HEK293 (cell line): ENCODE measurements around the gene GTF3C1.

Experiments
- CTCF ChIA-PET: fragments of 350-600 bp; formaldehyde crosslinking; extraction: SDS; loops from one replicate; lab custom pipeline; 2021; ENCODE audit warnings: antibody characterized with exemption; lab: Yijun Ruan, JAX
- POLR2A ChIA-PET: fragments of 300-600 bp; formaldehyde crosslinking; extraction: SDS; loops from one replicate; lab custom pipeline; 2020; ENCODE audit warnings: antibody characterized with exemption, inconsistent platforms; lab: Yijun Ruan, JAX
- H3K27ac ChIP-seq: fragments of 200-500 bp; sonication (Bioruptor generic); 2 replicates; pipeline ENCODE4 v1.5.1; 2014; ENCODE audit warnings: low read depth, low read length, control low read depth, inconsistent platforms; ENCODE audit errors: extremely low read depth
- H3K36me3 ChIP-seq, 2 experiments: fragments of 200-500 bp in 1 of 2; sonication (Bioruptor generic) in 1 of 2; 1 replicate in 1 of 2; 2 replicates in 1 of 2; pipeline ENCODE4 v1.5.1; 2014 to 2017; ENCODE audit warnings: inconsistent platforms in 2 of 2, low read length in 2 of 2; ENCODE audit not compliant: control insufficient read depth in 2 of 2, insufficient read depth in 1 of 2
- H3K4me1 ChIP-seq: fragments of 200-500 bp; sonication (Bioruptor generic); 2 replicates; pipeline ENCODE4 v1.5.1; 2014; ENCODE audit warnings: mild to moderate bottlenecking, low read length, inconsistent platforms; ENCODE audit not compliant: control insufficient read depth, insufficient read depth
- H3K4me3 ChIP-seq: 2 replicates; pipeline ENCODE4 v1.5.1; 2011; ENCODE audit warnings: low read depth, mild to moderate bottlenecking, control low read depth, low read length, moderate library complexity
- H3K9me3 ChIP-seq: fragments of 200-500 bp; sonication (Bioruptor generic); 2 replicates; pipeline ENCODE4 v1.5.1; 2014; ENCODE audit warnings: low read depth, low read length, inconsistent platforms; ENCODE audit not compliant: control insufficient read depth, insufficient read depth
- ATF2 ChIP-seq: fragments of 450-650 bp; formaldehyde crosslinking; IDR thresholded peaks from 2 replicates; pipeline ENCODE4 v1.5.1; 2016; ENCODE audit warnings: missing biosample characterization, missing genetic modification characterization, low read depth
- KLF8 ChIP-seq: fragments of 450-650 bp; formaldehyde crosslinking; IDR thresholded peaks from 2 replicates; pipeline ENCODE4 v1.5.1; 2016; ENCODE audit warnings: missing biosample characterization, missing genetic modification characterization
- RBAK ChIP-seq: fragments of 450-650 bp; formaldehyde crosslinking; IDR thresholded peaks from 2 replicates; pipeline ENCODE4 v1.5.1; 2016; ENCODE audit warnings: missing biosample characterization, missing genetic modification characterization
- WT1 ChIP-seq: fragments of 450-650 bp; formaldehyde crosslinking; IDR thresholded peaks from 2 replicates; pipeline ENCODE4 v1.5.1; 2016; ENCODE audit warnings: missing biosample characterization, missing genetic modification characterization
- YY1 ChIP-seq: fragments of 450-650 bp; formaldehyde crosslinking; IDR thresholded peaks from 2 replicates; pipeline ENCODE4 v1.5.1; 2018; ENCODE audit warnings: missing biosample characterization, missing genetic modification characterization
- ZBTB48 ChIP-seq: fragments of 450-650 bp; formaldehyde crosslinking; IDR thresholded peaks from 2 replicates; pipeline ENCODE4 v1.5.1; 2016; ENCODE audit warnings: missing biosample characterization, missing genetic modification characterization
- ZEB2 ChIP-seq: fragments of 450-650 bp; formaldehyde crosslinking; IDR thresholded peaks from 2 replicates; pipeline ENCODE4 v1.5.1; 2016; ENCODE audit warnings: missing biosample characterization, missing genetic modification characterization
- ZFP37 ChIP-seq: fragments of 450-650 bp; formaldehyde crosslinking; IDR thresholded peaks from 2 replicates; pipeline ENCODE4 v1.5.1; 2016; ENCODE audit warnings: missing biosample characterization, missing genetic modification characterization
- ZNF146 ChIP-seq: fragments of 450-650 bp; formaldehyde crosslinking; IDR thresholded peaks from 2 replicates; pipeline ENCODE4 v1.5.1; 2016; ENCODE audit warnings: missing biosample characterization, missing genetic modification characterization
- ZNF155 ChIP-seq: fragments of 450-650 bp; formaldehyde crosslinking; IDR thresholded peaks from 2 replicates; pipeline ENCODE4 v1.5.1; 2016; ENCODE audit warnings: missing biosample characterization, missing genetic modification characterization
- ZNF157 ChIP-seq: fragments of 450-650 bp; formaldehyde crosslinking; IDR thresholded peaks from 2 replicates; pipeline ENCODE4 v1.5.1; 2016; ENCODE audit warnings: missing biosample characterization, missing genetic modification characterization
- ZNF221 ChIP-seq: fragments of 450-650 bp; formaldehyde crosslinking; IDR thresholded peaks from 2 replicates; pipeline ENCODE4 v1.5.1; 2017; ENCODE audit warnings: missing biosample characterization, missing genetic modification characterization, borderline replicate concordance
- ZNF292 ChIP-seq: fragments of 450-650 bp; formaldehyde crosslinking; IDR thresholded peaks from 2 replicates; pipeline ENCODE4 v1.5.1; 2016; ENCODE audit warnings: low read depth, missing biosample characterization, missing genetic modification characterization, borderline replicate concordance
- ZNF426 ChIP-seq: fragments of 450-650 bp; formaldehyde crosslinking; IDR thresholded peaks from 2 replicates; pipeline ENCODE4 v1.5.1; 2017; ENCODE audit warnings: missing biosample characterization, missing genetic modification characterization, mild to moderate bottlenecking, inconsistent platforms, moderate library complexity
- ZNF558 ChIP-seq: fragments of 450-650 bp; formaldehyde crosslinking; IDR thresholded peaks from 2 replicates; pipeline ENCODE4 v1.5.1; 2016; ENCODE audit warnings: missing biosample characterization, missing genetic modification characterization
- ZNF837 ChIP-seq: fragments of 450-650 bp; formaldehyde crosslinking; IDR thresholded peaks from 2 replicates; pipeline ENCODE4 v1.5.1; 2016; ENCODE audit warnings: missing biosample characterization, missing genetic modification characterization
- ZXDB ChIP-seq: fragments of 450-650 bp; formaldehyde crosslinking; IDR thresholded peaks from 2 replicates; pipeline ENCODE4 v1.5.1; 2016; ENCODE audit warnings: missing biosample characterization, missing genetic modification characterization
- TF ChIP-seq, protein P1 (sequence below): fragments of 450-650 bp; IDR thresholded peaks from 2 replicates; pipeline ENCODE4 v1.5.1; 2018; ENCODE audit warnings: missing biosample characterization, mild to moderate bottlenecking, missing genetic modification characterization
- TF ChIP-seq, protein P2 (sequence below): fragments of 450-650 bp; formaldehyde crosslinking; optimal IDR thresholded peaks from 2 replicates; pipeline ENCODE3; 2016; ENCODE audit warnings: missing biosample characterization, mild to moderate bottlenecking, missing genetic modification characterization

GTF3C1 gene

GRCh38 chr16:27473101-27473900 is 76.4 kb downstream of the GTF3C1 start:
- H3K4me3 ChIP-seq, result no peak overlapping the region
- H3K36me3 ChIP-seq, result peaks cover 14 to 99% of the 10 kb centered on the region in 2 experiments; a peak in 2 of 3 replicates
- H3K4me1 ChIP-seq, result no peaks in the 10 kb centered on the region
- POLR2A ChIA-PET, result no interaction called here
- H3K27ac ChIP-seq, result no peak overlapping the region
- TF ChIP-seq ZNF837 (tag by site-specific recombination) (no peak), ATF2 (tag by site-specific recombination) (no peak), KLF8 (tag by site-specific recombination) (no peak), ZNF426 (tag by site-specific recombination) (no peak), ZNF146 (tag by site-specific recombination) (no peak), ZFP37 (tag by site-specific recombination) (no peak), YY1 (tag by site-specific recombination) (no peak), ZXDB (no peak), ZBTB48 (no peak), ZNF221 (no peak)
- no peaks in the 10 kb centered on the region for H3K9me3 ChIP-seq
- CTCF ChIA-PET, result no interaction called here

DNA sequence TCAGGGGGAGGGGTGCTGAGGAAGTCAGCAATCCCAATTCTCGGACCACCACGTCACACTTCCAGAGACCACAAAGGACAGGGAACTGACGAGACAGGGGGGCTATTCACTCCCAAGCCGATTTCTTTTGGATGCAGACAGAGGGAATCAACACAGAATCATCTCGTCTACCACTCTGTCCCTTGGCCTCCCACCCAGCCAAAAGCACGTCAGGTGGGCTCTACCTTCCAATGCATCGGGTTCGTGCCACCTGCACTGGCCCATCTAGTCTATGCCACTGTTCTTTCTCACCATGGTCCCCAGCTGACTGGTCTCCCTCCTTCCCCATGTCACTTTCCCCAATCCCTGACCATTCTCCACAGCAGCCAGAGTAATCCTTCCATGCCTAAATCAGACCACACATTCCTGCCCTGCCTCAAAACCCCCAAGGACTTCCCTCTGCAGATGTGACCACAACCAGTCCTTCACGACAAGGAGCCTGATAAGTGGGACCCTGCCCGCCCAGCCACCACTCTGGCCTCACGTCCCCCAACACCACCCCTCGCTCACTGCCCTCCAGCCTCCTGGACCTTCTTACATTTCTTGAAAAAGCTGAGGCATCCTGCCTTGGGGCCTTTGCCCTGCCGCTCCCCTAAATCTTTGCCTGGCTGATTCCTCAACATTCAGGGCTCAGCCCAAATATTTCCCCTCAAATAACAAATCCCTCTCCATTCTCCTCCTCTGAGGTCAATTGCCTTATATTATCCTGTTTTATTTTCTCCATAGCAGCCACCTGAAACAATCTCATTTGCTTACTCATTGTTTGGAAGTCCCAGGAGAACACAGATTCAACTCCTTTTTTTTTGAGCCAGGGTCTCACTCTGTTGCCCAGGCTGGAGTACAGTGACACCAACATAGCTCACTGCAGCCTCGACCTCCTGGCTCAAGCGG is 77.4 kb downstream of the GTF3C1 start:
- Histone ChIP-seq H3K9me3 (no peaks in the 10 kb centered on the region), H3K4me1 (no peaks in the 10 kb centered on the region), H3K4me3 (no peak overlapping the region)
- TF ChIP-seq ZEB2 (no peak), RBAK (tag by site-specific recombination) (no peak), WT1 (tag by site-specific recombination) (no peak), ZNF157 (tag by site-specific recombination) (no peak), ZNF155 (tag by site-specific recombination) (no peak), ZNF221 (no peak), ZNF426 (tag by site-specific recombination) (no peak), ZNF558 (tag by site-specific recombination) (no peak), ZNF292 (tag by site-specific recombination) (no peak)
- TF ChIP-seq, protein P1, sequence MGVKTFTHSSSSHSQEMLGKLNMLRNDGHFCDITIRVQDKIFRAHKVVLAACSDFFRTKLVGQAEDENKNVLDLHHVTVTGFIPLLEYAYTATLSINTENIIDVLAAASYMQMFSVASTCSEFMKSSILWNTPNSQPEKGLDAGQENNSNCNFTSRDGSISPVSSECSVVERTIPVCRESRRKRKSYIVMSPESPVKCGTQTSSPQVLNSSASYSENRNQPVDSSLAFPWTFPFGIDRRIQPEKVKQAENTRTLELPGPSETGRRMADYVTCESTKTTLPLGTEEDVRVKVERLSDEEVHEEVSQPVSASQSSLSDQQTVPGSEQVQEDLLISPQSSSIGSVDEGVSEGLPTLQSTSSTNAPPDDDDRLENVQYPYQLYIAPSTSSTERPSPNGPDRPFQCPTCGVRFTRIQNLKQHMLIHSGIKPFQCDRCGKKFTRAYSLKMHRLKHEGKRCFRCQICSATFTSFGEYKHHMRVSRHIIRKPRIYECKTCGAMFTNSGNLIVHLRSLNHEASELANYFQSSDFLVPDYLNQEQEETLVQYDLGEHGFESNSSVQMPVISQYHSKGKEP (tag by site-specific recombination), result no peak
- TF ChIP-seq, protein P2, sequence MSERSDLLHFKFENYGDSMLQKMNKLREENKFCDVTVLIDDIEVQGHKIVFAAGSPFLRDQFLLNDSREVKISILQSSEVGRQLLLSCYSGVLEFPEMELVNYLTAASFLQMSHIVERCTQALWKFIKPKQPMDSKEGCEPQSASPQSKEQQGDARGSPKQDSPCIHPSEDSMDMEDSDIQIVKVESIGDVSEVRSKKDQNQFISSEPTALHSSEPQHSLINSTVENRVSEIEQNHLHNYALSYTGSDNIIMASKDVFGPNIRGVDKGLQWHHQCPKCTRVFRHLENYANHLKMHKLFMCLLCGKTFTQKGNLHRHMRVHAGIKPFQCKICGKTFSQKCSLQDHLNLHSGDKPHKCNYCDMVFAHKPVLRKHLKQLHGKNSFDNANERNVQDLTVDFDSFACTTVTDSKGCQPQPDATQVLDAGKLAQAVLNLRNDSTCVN (tag by site-specific recombination), result no peak
- TF ChIP-seq, all 188 proteins: peak for 0
- Histone ChIP-seq H3K27ac (no peak overlapping the region), H3K36me3 (peaks cover 18 to 99% of the 10 kb centered on the region in 2 experiments; a peak in 2 of 3 replicates)
- ChIA-PET POLR2A (no interaction called here), CTCF (no interaction called here)
